CD8-positive, alpha-beta memory T cell (primary cell): ENCODE measurements around the gene PRDX6. TPM values are rescaled to one million over a fixed set of nuclear protein-coding genes. Genes with fewer than 3 reads are reported as not detected.

ENCODE experiments used
- CTCF ChIA-PET: fragments of 350-600 bp; sonication (Branson Sonifier 250); formaldehyde crosslinking; loops from one replicate; lab custom pipeline; 2021; ENCODE audit warnings: antibody characterized with exemption; lab: Charles Lee
- POLR2A ChIA-PET: fragments of 350-600 bp; sonication (Branson Sonifier 250); formaldehyde crosslinking; loops from one replicate; lab custom pipeline; 2021; ENCODE audit warnings: antibody characterized with exemption; lab: Charles Lee
- DNase-seq, 5 donors: peaks; one replicate each; pipeline versions ENCODE4 v3.0.0 to v3.0.0-alpha.2; 2020 to 2022; ENCODE audit warnings: mixed read lengths in 1 of 5
- H3K27ac ChIP-seq: one replicate; pipeline ENCODE4 v1.7.0; 2013; ENCODE audit warnings: low read depth, mild to moderate bottlenecking, low read length, moderate library complexity
- H3K27me3 ChIP-seq: 2 replicates; pipeline ENCODE4 v1.7.0; 2013; ENCODE audit warnings: low read length, mild to moderate bottlenecking; ENCODE audit not compliant: insufficient read depth, poor library complexity, severe bottlenecking
- H3K36me3 ChIP-seq: 2 replicates; pipeline ENCODE4 v1.7.0; 2013; ENCODE audit warnings: mild to moderate bottlenecking, low read length, moderate library complexity; ENCODE audit not compliant: insufficient read depth
- H3K4me1 ChIP-seq: 2 replicates; pipeline ENCODE4 v1.7.0; 2013; ENCODE audit warnings: mild to moderate bottlenecking, low read length, moderate library complexity; ENCODE audit not compliant: insufficient read depth
- H3K4me3 ChIP-seq: 2 replicates; pipeline ENCODE4 v1.7.0; 2013; ENCODE audit warnings: mild to moderate bottlenecking, low read length
- H3K9me3 ChIP-seq: 2 replicates; pipeline ENCODE4 v1.7.0; 2013; ENCODE audit warnings: mild to moderate bottlenecking, low read length
- H3K27ac Mint-ChIP-seq, 8 donors: one replicate each; pipeline ENCODE4 v1.8.0; 2020 to 2021; ENCODE audit warnings: mixed read lengths in 8 of 8, mild to moderate bottlenecking in 6 of 8, inconsistent platforms in 3 of 8, moderate library complexity in 3 of 8
- H3K27me3 Mint-ChIP-seq, 2 donors: one replicate each; pipeline ENCODE4 v1.8.0; 2020 to 2021; ENCODE audit warnings: mixed read lengths in 2 of 2, mild to moderate bottlenecking in 1 of 2, moderate library complexity in 1 of 2
- H3K36me3 Mint-ChIP-seq, 3 donors: one replicate each; pipeline ENCODE4 v1.8.0; 2020 to 2021; ENCODE audit warnings: mixed read lengths in 3 of 3, inconsistent platforms in 1 of 3, mild to moderate bottlenecking in 1 of 3
- H3K4me1 Mint-ChIP-seq, 3 donors: one replicate each; pipeline ENCODE4 v1.8.0; 2020 to 2021; ENCODE audit warnings: mixed read lengths in 3 of 3, inconsistent platforms in 1 of 3, mild to moderate bottlenecking in 1 of 3
- H3K4me3 Mint-ChIP-seq, 7 donors: one replicate each; pipeline ENCODE4 v1.8.0; 2020 to 2021; ENCODE audit warnings: mixed read lengths in 7 of 7, mild to moderate bottlenecking in 6 of 7, moderate library complexity in 4 of 7, inconsistent platforms in 2 of 7
- H3K9me3 Mint-ChIP-seq, 5 donors: one replicate each; pipeline ENCODE4 v1.8.0; 2020 to 2022; ENCODE audit warnings: mixed read lengths in 5 of 5, mild to moderate bottlenecking in 3 of 5, moderate library complexity in 2 of 5, inconsistent platforms in 1 of 5
- polyA plus RNA-seq: library from polyadenylated mRNA; unstranded; fragments of 300-500 nt; fragmentation: Illumina TruSeq; gene quantifications from one replicate; pipeline ENCODE4 v1.2.3, GENCODE V29; 2021
- total RNA-seq, 2 experiments: library from RNA; stranded (reverse); gene quantifications; one replicate each; pipeline ENCODE4 v1.2.3, GENCODE V29; 2021

The PRDX6 gene
- total RNA-seq (100 to 1,000 TPM; 134 to 140 TPM), polyA plus RNA-seq (159 TPM)

- no peaks in the 10 kb centered on the region for H3K27me3 Mint-ChIP-seq
These were observed at the start of gene PRDX6 for GRCh38 chr1:173477286-173478093. Gene PRDX6 (plus strand): TSS chr1:173477335. CDS start chr1:173477398, 63 bp downstream.

GRCh38 chr1:173429471-173430402 lies 47.4 kb upstream of the PRDX6 start:
- H3K27me3 Mint-ChIP-seq = no peaks in the 10 kb centered on the region
- H3K9me3 Mint-ChIP-seq = no peaks in the 10 kb centered on the region
- peak; percentile 38 to 72 (median 50) for DNase-seq
- Histone ChIP-seq H3K4me1 (peaks cover 17% of the 10 kb centered on the region), H3K27me3 (no peaks in the 10 kb centered on the region), H3K9me3 (no peaks in the 10 kb centered on the region), H3K36me3 (no peaks in the 10 kb centered on the region), H3K27ac (peak overlapping the region; percentile 34), H3K4me3 (no peak overlapping the region)
- POLR2A ChIA-PET = interaction anchor here (0.9 to 1.4 kb wide), 3 partner anchors 47 to 393 kb away, joined by 3 read pairs; partner anchors contain the start of genes KLHL20 and PRDX6
- CTCF ChIA-PET = interaction anchor here (0.8 to 3.9 kb wide), 22 partner anchors 8 to 788 kb away, joined by 3 to 30 read pairs (median 5); partner anchors contain the start of genes CENPL, DARS2, KLHL20 and PRDX6
- peaks cover 0 to 2% (median 0%) of the 10 kb centered on the region in 3 donors for H3K36me3 Mint-ChIP-seq
- H3K4me3 Mint-ChIP-seq = peak overlapping the region in 6 of 7 donors; percentile 37 to 65 (median 48)
- H3K4me1 Mint-ChIP-seq = peaks cover 16 to 35% (median 32%) of the 10 kb centered on the region in 3 donors
- peak overlapping the region; percentile 49 to 89 (median 63) for H3K27ac Mint-ChIP-seq

More at GRCh38 chr1:173477286-173478093, at the start of gene PRDX6:
- H3K4me3 ChIP-seq = peak within 1 kb of the TSS; percentile 93
- peak in 4 of 5 donors; percentile 79 to 90 (median 81) for DNase-seq
- peak within 1 kb of the TSS; percentile 92 to 97 (median 94) for H3K27ac Mint-ChIP-seq
- peak within 1 kb of the TSS; percentile 93 for H3K27ac ChIP-seq
- H3K4me1 Mint-ChIP-seq = peaks cover 58 to 79% (median 78%) of the 10 kb centered on the region in 3 donors
- H3K9me3 Mint-ChIP-seq = no peaks in the 10 kb centered on the region
- peaks cover 6 to 48% (median 17%) of the 10 kb centered on the region in 3 donors for H3K36me3 Mint-ChIP-seq
- H3K27me3 ChIP-seq = no peaks in the 10 kb centered on the region
- ChIA-PET POLR2A (interaction anchor here (0.6 to 2.8 kb wide), 12 partner anchors 8 to 1285 kb away, joined by 3 to 15 read pairs (median 4); partner anchors contain the start of genes CENPL, DARS2, GAS5 and KLHL20), CTCF (interaction anchor here (0.8 to 4.3 kb wide), 5 partner anchors 42 to 733 kb away, joined by 3 to 30 read pairs (median 4); partner anchors contain the start of gene KLHL20)
- H3K36me3 ChIP-seq = peaks cover 14% of the 10 kb centered on the region
- H3K4me1 ChIP-seq = peaks cover 40% of the 10 kb centered on the region
- H3K4me3 Mint-ChIP-seq = peak within 1 kb of the TSS; percentile 88 to 97 (median 93)
- no peaks in the 10 kb centered on the region for H3K9me3 ChIP-seq

GRCh38 chr1:173430677-173431303 lies 46.3 kb upstream of the PRDX6 start:
- H3K27me3 ChIP-seq = no peaks in the 10 kb centered on the region
- peaks cover 17% of the 10 kb centered on the region for H3K4me1 ChIP-seq
- no peaks in the 10 kb centered on the region for H3K36me3 Mint-ChIP-seq
- no peaks in the 10 kb centered on the region for H3K9me3 Mint-ChIP-seq
- peak overlapping the region in 3 of 8 donors; percentile 32 to 89 (median 53) for H3K27ac Mint-ChIP-seq
- DNase-seq = no peak
- H3K4me1 Mint-ChIP-seq = peaks cover 16 to 35% (median 32%) of the 10 kb centered on the region in 3 donors
- POLR2A ChIA-PET = interaction anchor here (1.0 to 1.4 kb wide), 4 partner anchors 46 to 393 kb away, joined by 3 to 4 read pairs (median 4); partner anchors contain the start of genes DARS2, KLHL20 and PRDX6
- H3K4me3 ChIP-seq = no peak overlapping the region
- H3K36me3 ChIP-seq = no peaks in the 10 kb centered on the region
- H3K9me3 ChIP-seq = no peaks in the 10 kb centered on the region
- no peaks in the 10 kb centered on the region for H3K27me3 Mint-ChIP-seq
- H3K4me3 Mint-ChIP-seq = no peak overlapping the region
- CTCF ChIA-PET = interaction anchor here (0.7 to 3.9 kb wide), 16 partner anchors 9 to 687 kb away, joined by 3 to 30 read pairs (median 6); partner anchors contain the start of genes CENPL, DARS2, KLHL20 and PRDX6
- no peak overlapping the region for H3K27ac ChIP-seq

- POLR2A ChIA-PET = interaction anchor here (1.0 to 1.1 kb wide), 2 partner anchors 45 to 393 kb away, joined by 4 read pairs; partner anchors contain the start of genes DARS2 and PRDX6
- Histone ChIP-seq H3K9me3 (no peaks in the 10 kb centered on the region), H3K27me3 (no peaks in the 10 kb centered on the region), H3K4me3 (no peak overlapping the region), H3K27ac (no peak overlapping the region), H3K36me3 (no peaks in the 10 kb centered on the region), H3K4me1 (peaks cover 17% of the 10 kb centered on the region)
- H3K4me3 Mint-ChIP-seq = no peak overlapping the region
- no peaks in the 10 kb centered on the region for H3K9me3 Mint-ChIP-seq
- CTCF ChIA-PET = interaction anchor here (0.7 to 3.9 kb wide), 13 partner anchors 8 to 687 kb away, joined by 3 to 30 read pairs (median 6); partner anchors contain the start of genes CENPL, DARS2, KLHL20 and PRDX6
- peaks cover 16 to 35% (median 32%) of the 10 kb centered on the region in 3 donors for H3K4me1 Mint-ChIP-seq
- H3K27me3 Mint-ChIP-seq = no peaks in the 10 kb centered on the region
- DNase-seq = peak; percentile 69 to 89 (median 79)
- H3K27ac Mint-ChIP-seq = peak overlapping the region in 3 of 8 donors; percentile 30 to 65 (median 50)
- H3K36me3 Mint-ChIP-seq = no peaks in the 10 kb centered on the region
These were observed 45.7 kb upstream of the PRDX6 start for GRCh38 chr1:173431304-173432045.

GRCh38 chr1:173432331-173432730 lies 44.8 kb upstream of the PRDX6 start:
- Mint-ChIP-seq H3K4me1 (peaks cover 16 to 35% (median 32%) of the 10 kb centered on the region in 3 donors), H3K4me3 (no peak overlapping the region), H3K9me3 (no peaks in the 10 kb centered on the region), H3K27ac (no peak overlapping the region), H3K27me3 (no peaks in the 10 kb centered on the region), H3K36me3 (no peaks in the 10 kb centered on the region)
- POLR2A ChIA-PET = no interaction called here
- H3K27ac ChIP-seq = no peak overlapping the region
- no peaks in the 10 kb centered on the region for H3K9me3 ChIP-seq
- DNase-seq = no peak
- H3K36me3 ChIP-seq = no peaks in the 10 kb centered on the region
- no peak overlapping the region for H3K4me3 ChIP-seq
- H3K4me1 ChIP-seq = peaks cover 17% of the 10 kb centered on the region
- H3K27me3 ChIP-seq = no peaks in the 10 kb centered on the region
- CTCF ChIA-PET = interaction anchor here (3.4 kb wide), 1 partner anchor 45 kb away, joined by 30 read pairs; the partner anchor contains the start of gene PRDX6

GRCh38 chr1:173433751-173434326 lies 43.3 kb upstream of the PRDX6 start:
- Histone ChIP-seq H3K27ac (no peak overlapping the region), H3K4me1 (peaks cover 17% of the 10 kb centered on the region), H3K4me3 (no peak overlapping the region), H3K27me3 (no peaks in the 10 kb centered on the region), H3K9me3 (no peaks in the 10 kb centered on the region), H3K36me3 (no peaks in the 10 kb centered on the region)
- Mint-ChIP-seq H3K36me3 (peaks cover 0 to 3% (median 2%) of the 10 kb centered on the region in 3 donors), H3K4me1 (peaks cover 16 to 35% (median 32%) of the 10 kb centered on the region in 3 donors), H3K27me3 (no peaks in the 10 kb centered on the region), H3K9me3 (no peaks in the 10 kb centered on the region), H3K4me3 (no peak overlapping the region), H3K27ac (peak overlapping the region in 4 of 8 donors; percentile 1 to 87 (median 31))
- no peak for DNase-seq
- ChIA-PET CTCF (no interaction called here), POLR2A (no interaction called here)
